ENCODE results near the gene ESF1. TPM values are rescaled to one million over a fixed set of nuclear protein-coding genes. Genes with fewer than 3 reads are reported as not detected.

Gene ESF1
- total and polyA plus RNA-seq, 11 donors: 8.9 to 19.0 (median 14.0) TPM

DNA sequence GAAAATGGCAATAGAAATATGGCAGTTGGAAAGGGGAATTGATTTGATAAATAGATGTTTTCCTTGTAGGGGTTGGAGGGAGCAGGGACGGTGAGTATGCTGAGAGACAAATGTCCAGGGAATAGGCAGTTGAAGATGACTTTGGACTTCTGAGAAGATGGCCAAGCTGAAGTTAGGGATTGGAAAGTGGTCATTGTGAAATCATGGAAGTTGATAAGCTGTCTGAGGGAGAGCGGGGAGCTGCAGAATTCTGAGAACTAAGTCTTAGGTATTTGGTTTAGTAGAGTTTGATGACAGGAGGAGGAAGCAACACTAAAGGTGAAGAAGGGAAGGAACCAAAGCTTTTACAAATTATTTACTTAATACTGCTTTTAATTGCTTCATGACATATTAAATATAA lies 15.3 kb upstream of the ESF1 start:
- Histone ChIP-seq H3K4me1 (peaks cover 0 to 24% (median 13%) of the 10 kb centered on the region in 12 donors), H3K4me3 (no peak overlapping the region), H3K27me3 (no peaks in the 10 kb centered on the region), H3K36me3 (peaks cover 0 to 99% (median 85%) of the 10 kb centered on the region in 9 donors), H3K9me3 (no peaks in the 10 kb centered on the region), H3K27ac (peak overlapping the region in 7 of 12 donors; percentile 16 to 63 (median 55))
- TF ChIP-seq, protein P1, sequence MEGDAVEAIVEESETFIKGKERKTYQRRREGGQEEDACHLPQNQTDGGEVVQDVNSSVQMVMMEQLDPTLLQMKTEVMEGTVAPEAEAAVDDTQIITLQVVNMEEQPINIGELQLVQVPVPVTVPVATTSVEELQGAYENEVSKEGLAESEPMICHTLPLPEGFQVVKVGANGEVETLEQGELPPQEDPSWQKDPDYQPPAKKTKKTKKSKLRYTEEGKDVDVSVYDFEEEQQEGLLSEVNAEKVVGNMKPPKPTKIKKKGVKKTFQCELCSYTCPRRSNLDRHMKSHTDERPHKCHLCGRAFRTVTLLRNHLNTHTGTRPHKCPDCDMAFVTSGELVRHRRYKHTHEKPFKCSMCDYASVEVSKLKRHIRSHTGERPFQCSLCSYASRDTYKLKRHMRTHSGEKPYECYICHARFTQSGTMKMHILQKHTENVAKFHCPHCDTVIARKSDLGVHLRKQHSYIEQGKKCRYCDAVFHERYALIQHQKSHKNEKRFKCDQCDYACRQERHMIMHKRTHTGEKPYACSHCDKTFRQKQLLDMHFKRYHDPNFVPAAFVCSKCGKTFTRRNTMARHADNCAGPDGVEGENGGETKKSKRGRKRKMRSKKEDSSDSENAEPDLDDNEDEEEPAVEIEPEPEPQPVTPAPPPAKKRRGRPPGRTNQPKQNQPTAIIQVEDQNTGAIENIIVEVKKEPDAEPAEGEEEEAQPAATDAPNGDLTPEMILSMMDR (IDR thresholded peaks at IDR 0.05): no peak
- no peak for TF ChIP-seq POLR2A (IDR thresholded peaks at IDR 0.05)
- ATAC-seq: no peak
- no peak for DNase-seq
- intact Hi-C loops (cut with DNase I): no loop called here
- WGBS, 4 donors: 74 to 85% (median 78%) methylated on average over 2 of the region's 2 CpGs

DNA sequence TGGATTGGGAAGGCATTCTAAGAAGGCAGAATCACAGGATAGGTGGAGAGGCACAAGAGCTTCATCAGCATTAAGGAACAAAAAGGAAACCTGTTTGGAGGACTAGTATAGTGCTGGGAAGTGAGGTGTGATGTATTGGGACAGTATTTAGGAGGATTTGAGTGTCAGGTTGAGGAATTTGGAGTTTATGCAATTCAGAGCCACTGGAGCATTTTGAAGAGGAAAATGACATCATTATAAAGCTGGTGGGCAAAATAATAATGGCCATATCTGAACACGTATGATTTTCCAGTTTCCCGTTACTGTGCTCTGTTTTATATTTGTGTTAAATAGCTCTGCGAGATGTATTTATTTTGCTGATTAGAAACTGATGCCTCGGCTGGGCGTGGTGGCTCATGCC lies 14.3 kb upstream of the ESF1 start:
- Histone ChIP-seq H3K27me3 (no peaks in the 10 kb centered on the region), H3K36me3 (peaks cover 0 to 99% (median 85%) of the 10 kb centered on the region in 9 donors), H3K9me3 (no peaks in the 10 kb centered on the region), H3K4me3 (no peak overlapping the region), H3K27ac (no peak overlapping the region), H3K4me1 (peaks cover 0 to 24% (median 13%) of the 10 kb centered on the region in 12 donors)
- no peak for ATAC-seq
- intact Hi-C loops (cut with DNase I): no loop called here
- TF ChIP-seq, protein P1 (IDR thresholded peaks at IDR 0.05): no peak
- no peak for TF ChIP-seq POLR2A (IDR thresholded peaks at IDR 0.05)
- DNase-seq: no peak
- 84 to 91% (median 87%) methylated on average over 5 of the region's 5 CpGs for WGBS, 4 donors

DNA sequence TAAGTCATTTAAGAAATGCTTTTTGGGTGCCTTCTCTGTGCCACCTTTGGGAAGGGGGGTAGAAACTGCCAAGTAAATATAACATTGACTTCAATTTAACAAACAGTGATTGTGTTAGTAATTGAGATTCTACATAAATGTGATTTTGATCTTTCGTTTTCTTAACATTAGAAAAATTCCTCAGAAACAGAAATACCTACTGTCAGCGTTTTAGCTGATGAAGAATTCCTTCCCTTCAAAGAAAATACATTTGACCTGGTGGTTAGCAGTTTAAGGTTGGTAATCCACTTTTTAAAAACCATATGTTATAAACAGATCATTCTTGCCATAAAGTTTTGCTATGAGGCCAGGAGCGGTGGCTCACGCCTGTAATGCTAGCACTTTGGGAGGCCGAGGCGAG lies 9.9 kb upstream of the ESF1 start:
- H3K36me3 ChIP-seq: peaks cover 0 to 100% (median 95%) of the 10 kb centered on the region in 9 donors
- ATAC-seq: no peak
- whole genome bisulfite sequencing, 4 donors: 94 to 99% (median 97%) methylated on average over 6 of the region's 6 CpGs

DNA sequence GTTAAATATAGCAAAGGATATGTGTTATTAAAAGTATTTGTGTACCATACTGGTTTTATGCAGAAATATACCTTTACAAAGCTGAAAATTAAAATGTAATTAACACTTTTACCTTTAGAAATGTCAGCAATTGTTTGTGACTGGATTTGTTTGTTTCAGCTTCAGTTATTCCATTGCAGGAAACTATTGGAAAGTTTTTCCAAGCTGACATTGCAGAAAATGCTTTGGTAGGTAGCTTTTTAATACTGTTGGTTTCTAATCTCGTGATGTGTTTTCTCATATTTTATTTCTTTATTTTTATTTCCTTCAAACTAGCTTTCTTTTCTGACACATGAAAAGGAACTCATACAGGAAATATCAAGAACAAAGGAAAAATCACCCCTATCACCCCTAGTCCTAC lies 8.3 kb upstream of the ESF1 start:
- peak overlapping the region in 6 of 12 donors; percentile 56 to 79 (median 66) for H3K27ac ChIP-seq
- 95 to 97% (median 96%) methylated on average over 1 of the region's 1 CpG for WGBS, 4 donors

More for the DNA sequence above, 9.9 kb upstream of the ESF1 start:
- no peak overlapping the region for H3K27ac ChIP-seq
- H3K4me1 ChIP-seq: peaks cover 0 to 32% (median 10%) of the 10 kb centered on the region in 12 donors
- intact Hi-C loops (cut with DNase I): no loop called here
- no peaks in the 10 kb centered on the region for H3K27me3 ChIP-seq
- TF ChIP-seq POLR2A (IDR thresholded peaks at IDR 0.05): no peak
- TF ChIP-seq, protein P1 (IDR thresholded peaks at IDR 0.05): no peak
- DNase-seq: no peak
- no peaks in the 10 kb centered on the region for H3K9me3 ChIP-seq
- H3K4me3 ChIP-seq: no peak overlapping the region

More for the DNA sequence above, 8.3 kb upstream of the ESF1 start:
- ATAC-seq: no peak
- H3K9me3 ChIP-seq: no peaks in the 10 kb centered on the region
- no peak overlapping the region for H3K4me3 ChIP-seq
- H3K4me1 ChIP-seq: peaks cover 0 to 33% (median 13%) of the 10 kb centered on the region in 12 donors
- no peaks in the 10 kb centered on the region for H3K27me3 ChIP-seq
- peaks cover 0 to 100% (median 95%) of the 10 kb centered on the region in 9 donors for H3K36me3 ChIP-seq
- DNase-seq: no peak
- TF ChIP-seq POLR2A (IDR thresholded peaks at IDR 0.05): no peak
- TF ChIP-seq, protein P1 (IDR thresholded peaks at IDR 0.05): no peak
- intact Hi-C loops (cut with DNase I): no loop called here
